GM19240 (cell line): ENCODE results near the gene TERB2.
"Not testable (repeated sequence)": the region's sequence is repeated elsewhere in the genome, so short reads cannot be mapped to it uniquely, and the experiment has no call there.

Experiments used
- DNase-seq: peaks from one replicate; pipeline ENCODE4 v3.0.0; 2011; ENCODE audit warnings: low spot score; ENCODE audit not compliant: insufficient read length

Gene TERB2, protein sequence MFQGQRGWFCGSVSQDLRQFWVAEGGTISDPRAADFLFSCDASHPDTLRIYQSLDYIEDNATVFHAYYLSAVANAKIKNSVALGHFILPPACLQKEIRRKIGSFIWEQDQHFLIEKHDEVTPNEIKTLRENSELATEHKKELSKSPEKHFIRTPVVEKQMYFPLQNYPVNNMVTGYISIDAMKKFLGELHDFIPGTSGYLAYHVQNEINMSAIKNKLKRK

DNA sequence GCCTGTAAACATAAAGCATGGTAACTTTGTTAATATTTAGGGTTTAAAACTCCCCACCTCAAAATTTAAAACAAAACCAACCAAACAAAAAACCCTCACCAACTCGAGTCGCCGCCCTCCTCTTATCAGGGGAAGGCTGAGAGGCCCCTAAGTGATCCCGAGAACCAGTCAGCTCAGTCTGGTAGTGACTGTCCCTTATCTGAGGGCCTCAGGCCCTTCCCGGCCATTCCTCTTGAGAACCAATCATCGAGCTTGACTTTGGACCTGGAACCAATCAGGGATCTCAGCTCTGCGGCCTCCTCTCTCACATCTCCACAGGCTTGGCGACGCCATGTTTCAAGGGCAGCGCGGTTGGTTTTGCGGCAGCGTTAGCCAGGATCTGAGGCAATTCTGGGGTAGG, at the start of gene TERB2:
TERB2 (plus strand) TSS at position 300 of the 400 bp plus-strand sequence; CDS start at position 332, 32 bp downstream.
- no peak for DNase-seq

DNA sequence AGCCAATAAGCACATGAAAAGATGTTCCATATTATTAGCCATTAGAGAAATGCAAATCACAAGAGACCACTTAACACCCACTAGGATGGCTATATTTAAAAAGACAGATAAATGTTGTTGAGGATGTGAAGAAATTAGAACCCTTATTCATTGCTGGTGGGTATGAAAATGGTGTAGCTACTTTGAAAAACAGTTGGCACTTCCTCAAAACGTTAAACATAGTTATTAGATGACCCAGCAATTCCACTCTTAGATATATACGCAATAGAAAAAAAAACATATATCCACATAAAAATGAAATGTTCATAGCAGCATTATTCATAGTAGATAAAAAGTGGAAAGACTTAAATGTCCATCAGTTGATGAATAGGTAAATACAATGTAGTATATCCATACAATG, 47.1 kb upstream of the TERB2 start:
- no peak for DNase-seq

DNA sequence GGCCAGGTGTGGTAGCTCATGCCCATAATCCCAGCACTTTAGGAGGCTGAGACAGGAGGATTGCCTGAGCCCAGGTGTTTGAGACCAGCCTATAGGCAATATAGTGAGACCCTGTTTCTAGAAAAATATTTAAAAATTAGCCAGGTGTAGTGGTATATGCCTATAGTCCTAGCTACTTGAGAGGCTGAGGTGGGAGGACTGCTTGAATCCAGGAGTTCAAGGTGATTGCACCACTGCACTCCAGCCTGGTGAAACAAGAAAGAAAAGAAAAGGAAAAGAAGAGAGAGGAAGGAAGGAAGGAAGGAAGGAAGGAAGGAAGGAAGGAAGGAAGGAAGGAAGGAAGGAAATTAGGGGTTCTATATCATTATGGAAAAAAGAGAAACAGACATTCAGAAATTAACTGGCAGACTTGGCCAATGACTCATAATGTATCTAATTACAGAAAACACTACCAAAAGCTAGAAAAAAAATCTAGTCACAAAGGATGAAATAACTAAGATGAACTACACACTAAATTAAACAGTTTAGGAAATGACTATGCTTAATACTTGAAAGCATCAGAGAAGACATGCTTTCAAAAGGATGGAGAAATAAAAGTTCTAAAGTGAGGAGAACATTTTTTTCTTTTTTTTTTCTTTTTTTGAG, 45.4 kb upstream of the TERB2 start:
- no peak for DNase-seq

DNA sequence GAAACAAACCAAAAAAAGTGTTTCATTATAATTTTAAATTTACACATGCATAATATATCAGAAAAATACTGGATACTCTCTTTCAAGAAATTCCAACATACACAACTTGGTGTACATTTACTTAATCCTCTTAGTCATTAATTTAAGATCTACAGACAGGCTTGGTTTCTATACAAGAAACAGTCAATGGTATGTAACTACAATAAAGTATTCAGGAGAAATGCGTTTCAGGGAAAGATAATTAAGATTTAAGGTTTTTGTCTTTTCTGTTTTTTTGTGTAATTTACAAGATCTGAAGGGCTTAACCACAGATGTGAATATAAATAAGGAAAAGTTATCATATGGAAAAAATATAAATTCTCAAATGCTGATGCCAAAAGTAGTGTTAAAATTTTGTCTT, 44.3 kb upstream of the TERB2 start:
- DNase-seq, result not testable (repeated sequence)

DNA sequence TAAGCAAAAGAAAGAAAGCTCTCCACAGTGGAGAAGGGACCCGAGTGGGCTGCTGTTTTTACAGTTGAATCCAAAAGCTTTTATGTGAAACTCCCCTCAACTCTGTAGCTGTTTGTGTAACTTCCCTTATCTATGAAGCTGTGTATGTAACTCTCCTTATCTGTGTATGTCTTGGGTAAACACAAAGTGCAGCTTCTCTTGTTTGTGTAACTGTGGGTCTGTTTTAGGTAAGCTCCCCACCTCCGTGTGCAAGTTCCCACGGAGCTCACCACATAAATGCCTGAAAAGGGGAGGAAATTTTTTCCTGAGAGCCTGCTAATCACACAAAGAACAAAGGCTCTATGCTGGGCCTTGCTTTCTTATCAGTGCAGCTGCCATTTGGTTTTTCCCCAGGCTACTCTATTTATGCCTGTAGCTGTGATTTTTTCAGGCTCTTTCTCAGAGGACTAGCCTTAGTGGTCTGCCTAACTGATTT, 43.5 kb upstream of the TERB2 start:
- not testable (repeated sequence) for DNase-seq

DNA sequence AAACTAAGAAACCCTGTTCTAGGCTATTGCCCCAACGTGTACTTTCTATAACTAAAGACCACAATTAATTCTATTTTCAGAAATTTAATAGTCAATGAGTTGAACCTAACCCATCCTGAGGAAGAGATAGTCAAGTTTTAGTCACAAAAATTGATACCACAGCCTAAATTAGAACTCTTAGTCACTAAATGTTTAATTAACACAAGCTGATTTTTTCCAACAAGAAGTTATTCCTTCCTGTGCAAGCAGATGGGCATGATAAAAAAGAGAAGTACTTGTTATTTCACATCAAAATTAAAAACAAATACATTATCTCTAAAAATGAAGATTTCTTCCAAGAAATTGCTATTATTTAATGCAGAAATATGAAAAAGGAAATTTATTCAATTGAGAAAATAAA, 38.4 kb upstream of the TERB2 start:
- no peak for DNase-seq

DNA sequence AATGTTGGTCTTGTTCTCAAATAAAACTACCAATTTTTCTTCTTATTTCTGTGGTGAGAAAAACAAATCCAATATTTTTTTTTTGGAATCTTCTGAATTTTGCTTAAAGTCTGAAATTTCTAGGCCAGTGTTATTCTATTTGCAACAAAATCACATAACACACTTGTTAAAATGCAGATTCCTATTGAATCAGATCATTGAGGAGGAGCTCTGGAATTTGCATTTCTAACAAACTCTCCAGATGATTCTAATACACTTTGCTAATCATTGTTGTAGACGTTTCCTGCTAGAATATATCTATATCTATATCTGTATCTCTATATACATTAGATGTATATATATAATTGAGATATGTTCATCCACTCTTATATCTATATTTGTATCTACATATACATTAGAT, 27.8 kb upstream of the TERB2 start:
- DNase-seq, result not testable (repeated sequence)

DNA sequence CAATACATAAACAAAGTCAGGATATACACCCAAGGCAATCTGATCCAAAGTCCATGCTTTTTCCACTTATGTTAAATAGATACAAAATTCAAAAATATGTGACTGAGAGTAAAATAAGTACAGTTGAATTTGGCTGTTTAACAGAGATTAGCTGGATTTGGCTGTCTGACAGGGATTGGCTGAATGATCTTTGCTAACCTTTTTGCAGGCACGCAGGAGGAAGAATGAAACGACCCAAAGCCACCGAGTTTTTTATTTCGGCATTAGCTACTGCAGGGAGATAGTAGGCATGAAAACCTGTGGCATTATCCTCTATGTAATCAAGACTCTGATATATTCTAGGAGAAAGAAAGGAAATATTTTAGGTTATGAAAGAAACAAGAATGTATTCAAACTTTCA, 26.2 kb upstream of the TERB2 start:
- not testable (repeated sequence) for DNase-seq

DNA sequence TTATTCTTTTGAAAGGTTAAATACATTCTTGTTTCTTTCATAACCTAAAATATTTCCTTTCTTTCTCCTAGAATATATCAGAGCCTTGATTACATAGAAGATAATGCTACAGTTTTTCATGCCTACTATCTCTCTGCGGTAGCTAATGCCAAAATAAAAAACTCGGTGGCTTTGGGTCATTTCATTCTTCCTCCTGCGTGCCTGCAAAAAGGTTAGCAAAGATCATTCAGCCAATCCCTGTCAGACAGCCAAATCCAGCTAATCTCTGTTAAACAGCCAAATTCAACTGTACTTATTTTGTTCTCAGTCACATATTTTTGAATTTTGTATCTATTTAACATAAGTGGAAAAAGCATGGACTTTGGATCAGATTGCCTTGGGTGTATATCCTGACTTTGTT, 1.8 kb downstream of the TERB2 start:
- DNase-seq, result not testable (repeated sequence)

DNA sequence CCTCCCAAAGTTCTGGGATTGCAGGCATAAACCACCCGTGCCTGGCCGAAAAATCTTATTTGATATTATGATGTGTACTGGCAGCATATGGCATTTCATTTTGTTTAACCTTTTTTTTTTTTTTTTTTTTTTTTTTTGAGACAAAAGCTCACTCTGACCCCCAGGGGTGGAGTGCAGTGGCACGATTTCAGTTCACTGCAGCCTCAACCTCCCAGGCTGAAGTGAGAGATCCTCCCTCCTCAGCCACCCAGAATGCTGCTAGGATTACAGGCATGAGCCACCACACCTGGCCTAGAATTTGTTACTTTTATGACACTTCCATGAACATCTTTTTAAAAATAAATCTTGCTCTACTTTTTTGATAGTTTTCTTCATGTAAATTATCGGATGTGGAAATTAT, 12.0 kb downstream of the TERB2 start:
- DNase-seq, result no peak

DNA sequence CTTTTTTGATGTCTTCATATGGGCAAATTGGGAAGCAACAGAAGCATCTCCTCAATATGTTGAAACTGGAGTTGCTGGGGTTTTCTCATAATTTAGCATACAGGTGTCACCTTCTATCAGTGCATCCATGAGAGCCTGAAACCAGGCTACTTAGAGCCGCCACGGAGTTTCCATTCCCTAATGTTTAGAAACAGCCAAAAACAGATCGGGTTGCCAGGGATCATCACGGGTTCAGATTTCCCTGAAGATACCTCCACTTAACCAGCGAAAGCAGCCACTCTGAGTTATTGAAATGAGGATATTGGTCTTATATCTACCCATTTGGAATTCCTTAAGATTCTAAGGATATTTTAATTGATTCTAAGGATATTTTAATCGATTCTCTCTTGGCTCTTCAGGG, 14.5 kb downstream of the TERB2 start:
- DNase-seq, result no peak

DNA sequence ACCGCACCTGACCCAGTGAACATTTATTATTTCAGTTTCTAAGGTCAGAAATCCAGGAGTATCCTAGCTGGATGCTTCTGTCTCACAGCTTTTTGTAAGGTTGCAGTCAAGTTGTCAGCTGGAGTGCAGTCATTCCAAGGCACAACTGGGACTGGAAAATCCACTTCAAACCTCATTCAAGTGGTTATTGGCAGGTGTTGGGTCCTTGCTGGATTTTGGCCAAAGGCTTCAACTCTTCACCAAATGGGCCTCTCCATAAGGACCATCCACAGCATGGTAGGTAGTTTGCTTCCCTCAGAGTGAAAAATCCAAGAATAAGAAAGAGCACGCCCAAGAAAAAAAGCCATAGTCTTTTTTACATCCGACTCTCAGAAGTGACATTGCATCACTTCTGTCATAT, 19.7 kb downstream of the TERB2 start:
- DNase-seq, result not testable (repeated sequence)

DNA sequence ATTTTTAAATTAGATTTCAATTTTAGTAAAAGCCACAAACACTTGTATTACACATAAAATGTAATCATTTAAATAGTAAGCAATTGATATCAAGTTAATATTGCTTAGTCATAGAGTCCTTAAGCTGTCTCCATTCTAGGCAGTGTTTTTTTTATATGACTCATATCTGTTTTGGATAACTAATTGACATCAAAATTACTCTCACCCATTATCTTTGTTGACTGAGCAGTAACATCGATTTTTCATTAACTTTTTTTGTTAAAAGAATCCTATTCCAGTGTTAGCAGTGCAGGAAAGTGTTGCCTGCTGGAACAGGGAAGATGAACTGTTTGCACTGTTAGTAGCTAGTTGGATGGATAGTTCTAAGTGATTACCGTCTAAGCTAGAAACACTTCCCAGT, 21.3 kb downstream of the TERB2 start:
- not testable (repeated sequence) for DNase-seq

DNA sequence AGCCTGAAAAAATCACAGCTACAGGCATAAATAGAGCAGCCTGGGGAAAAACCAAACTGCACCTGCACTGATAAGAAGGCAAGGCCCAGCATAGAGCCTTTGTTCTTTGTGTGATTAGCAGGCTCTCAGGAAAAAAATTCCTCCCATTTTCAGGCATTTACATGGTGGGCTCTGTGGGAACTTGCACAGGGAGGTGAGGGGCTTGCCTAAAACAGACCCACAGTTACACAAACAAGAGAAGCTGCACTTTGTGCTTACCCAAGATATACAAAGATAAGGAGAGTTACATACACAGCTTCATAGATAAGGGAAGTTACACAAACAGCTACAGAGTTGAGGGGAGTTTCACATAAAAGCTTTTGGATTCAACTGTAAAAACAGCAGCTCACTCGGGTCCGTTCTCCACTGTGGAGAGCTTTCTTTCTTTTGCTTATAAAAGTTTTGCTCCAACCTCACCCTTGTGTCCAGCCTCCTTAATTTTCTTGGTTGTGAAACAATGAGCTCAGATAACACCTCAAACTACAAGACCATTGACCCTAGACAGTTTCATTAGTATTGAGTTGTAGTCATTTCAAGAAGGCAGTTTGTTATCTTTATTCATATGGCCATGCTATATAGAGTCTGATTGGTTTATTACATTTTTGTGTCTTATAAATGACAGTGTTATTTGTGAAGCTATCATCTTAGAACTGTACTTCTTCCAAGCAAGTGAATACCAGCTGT, 23.3 kb downstream of the TERB2 start:
- DNase-seq, result not testable (repeated sequence)

DNA sequence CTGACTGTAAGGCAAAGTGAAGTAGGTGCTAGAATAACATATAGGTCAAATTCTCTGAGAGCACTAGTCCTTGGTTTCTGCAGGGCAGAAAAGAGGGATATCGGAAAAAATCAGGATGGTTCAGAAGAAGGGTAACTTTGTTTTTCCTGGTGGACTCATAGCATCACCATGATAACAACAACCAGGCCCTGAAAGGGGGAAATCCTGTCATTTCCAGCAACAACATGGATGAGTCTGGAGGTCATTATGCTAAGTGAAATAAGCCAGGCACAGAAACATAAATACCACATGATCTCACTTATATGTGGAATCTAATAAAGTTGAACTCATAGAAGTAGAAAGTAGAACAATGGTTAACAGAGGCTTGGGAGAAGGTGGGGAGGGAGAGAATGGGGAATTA, 27.7 kb downstream of the TERB2 start:
- DNase-seq, result not testable (repeated sequence)

DNA sequence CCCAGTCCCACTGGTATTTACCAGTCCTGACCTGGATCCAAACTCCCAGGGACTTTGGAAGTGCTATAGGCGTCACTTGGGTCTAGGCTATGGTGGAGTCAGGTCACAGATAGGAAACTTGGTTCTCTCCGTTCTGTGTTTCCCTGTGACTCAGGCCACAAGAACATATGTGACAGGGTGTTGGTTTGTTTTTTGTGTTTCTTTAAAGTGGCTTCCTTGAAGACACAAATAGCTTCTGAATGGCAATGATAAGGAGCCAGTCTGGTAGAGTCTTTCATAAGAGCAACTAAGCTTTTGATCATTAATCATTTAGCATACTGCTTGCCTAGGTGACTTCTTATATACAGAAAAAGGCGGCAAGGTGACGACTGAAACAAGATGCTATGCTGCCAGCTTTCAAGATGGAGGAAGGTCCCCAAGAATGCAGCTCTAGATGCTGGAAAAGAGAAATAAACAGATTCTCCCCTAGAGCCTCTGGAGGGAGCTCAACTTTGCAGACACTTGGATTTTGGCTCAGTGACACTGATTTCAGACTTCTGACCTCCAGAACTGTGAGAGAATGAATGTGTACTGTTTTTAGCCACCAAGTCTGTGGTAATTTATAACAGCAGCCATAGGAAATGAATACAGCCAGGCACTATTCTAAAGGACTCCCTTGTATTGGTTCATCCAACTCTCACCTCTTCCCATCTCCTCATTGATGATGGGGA, 30.0 kb downstream of the TERB2 start:
- DNase-seq, result not testable (repeated sequence)

DNA sequence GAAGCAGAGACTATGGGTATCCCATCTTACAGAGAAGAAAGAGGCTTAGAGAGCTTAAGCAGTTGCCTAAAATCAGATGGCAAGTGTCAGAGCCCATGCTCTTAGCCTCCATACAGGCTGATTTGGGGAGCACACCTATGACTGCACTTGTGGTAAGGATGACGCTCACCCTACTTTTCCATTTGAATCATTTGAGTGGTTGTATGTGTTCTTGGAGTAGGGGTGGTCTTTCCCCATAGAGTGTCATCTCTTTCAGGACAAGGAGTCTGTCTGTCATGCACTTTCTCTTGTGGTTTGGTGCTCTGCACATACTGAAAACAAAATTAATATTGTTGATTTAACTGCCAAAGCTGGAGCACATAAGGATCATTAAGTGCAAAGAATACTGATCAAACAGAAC, 31.2 kb downstream of the TERB2 start:
- DNase-seq, result not testable (repeated sequence)

DNA sequence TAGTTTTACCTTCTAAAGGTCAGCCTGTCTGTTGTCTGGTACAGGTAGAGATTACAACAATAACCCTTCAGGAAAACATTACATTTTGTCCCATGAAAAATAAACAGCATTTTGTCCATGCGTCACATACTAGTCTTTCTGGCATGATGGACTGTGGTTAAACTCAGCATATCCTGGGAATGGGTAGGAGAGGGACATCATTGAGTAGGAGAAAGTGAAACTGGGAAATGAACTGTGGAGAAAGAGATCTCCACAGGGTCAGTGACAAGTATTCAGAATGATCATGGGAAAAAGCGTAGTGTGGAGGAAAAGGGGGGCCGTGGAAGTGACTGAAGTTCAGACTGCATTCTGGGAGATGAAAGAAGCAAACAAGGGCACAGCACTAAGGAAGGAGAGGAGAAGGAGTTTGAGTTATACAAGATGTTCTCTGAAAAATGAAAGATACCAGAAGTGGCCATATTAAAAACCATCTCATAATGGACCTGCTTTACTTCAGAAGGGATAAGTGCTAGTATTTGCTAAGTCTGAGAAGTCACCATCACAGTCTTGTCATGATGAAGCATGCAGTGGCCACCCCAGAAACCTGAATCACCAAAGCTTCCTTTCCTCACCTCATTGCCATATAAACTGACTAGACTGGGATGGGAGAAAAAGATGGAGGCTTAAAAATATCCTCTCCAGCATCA, 31.8 kb downstream of the TERB2 start:
- not testable (repeated sequence) for DNase-seq

DNA sequence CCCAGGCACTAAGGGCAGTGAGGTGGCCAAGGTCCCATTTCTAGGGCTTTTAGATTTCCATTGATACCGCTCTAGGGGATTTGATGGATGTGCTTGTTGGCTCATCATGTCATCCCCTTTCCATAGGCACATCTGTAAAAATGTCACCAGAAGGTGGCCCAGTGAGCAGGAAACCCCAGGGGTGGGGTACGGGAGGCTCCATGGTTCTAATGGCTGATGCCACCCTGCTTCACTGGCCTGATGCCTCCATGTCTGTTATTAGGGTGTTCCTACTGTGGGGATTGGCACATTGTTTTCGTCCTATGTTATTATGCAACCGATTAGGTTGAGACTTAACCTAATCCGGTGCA, 32.4 kb downstream of the TERB2 start:
- DNase-seq, result not testable (repeated sequence)

DNA sequence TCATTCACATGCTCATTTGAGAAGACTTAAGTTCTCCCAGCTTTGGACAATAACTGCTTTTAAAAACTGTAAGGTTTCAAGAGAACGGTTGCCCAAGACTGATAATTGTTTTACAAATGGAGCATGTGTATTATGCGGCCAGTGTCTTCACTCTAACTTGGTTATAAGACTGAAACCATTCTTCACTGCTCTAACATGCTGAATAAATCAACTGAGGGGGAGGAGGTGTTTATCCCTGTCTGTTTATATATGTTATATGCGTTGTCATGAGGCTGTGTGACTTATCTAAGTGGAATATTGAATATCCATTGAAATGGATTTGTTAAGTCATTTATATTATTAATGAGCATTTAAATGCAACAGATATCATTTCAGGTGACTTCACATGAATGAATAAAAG, 41.1 kb downstream of the TERB2 start:
- DNase-seq, result not testable (repeated sequence)

DNA sequence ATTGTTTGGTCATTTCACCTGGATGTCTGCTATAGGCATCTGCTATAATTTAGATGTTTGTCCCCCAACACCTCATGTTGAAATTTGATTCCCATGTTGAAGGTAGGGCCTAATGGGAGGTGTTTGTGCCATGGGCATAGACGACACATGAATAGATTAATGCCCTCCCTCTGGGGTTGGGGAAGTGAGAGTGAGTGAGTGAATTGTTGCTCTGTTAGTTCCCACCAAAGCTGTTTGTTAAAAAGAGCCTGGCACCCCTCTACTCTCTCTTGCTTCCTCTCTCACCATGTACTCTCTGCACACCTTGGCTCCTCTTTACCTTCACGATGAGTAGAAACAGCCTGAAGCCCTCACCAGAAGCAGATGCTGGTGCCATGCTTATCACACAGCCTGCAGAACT, 42.6 kb downstream of the TERB2 start:
- no peak for DNase-seq
